CD4-positive, alpha-beta T cell treated with Interleukin-4 for 4 hours (primary cell): Measurements from ENCODE around the gene TFPI.
"Not testable (repeated sequence)": the region's sequence is repeated elsewhere in the genome, so short reads cannot be mapped to it uniquely, and the experiment has no call there.

Source experiments
- DNase-seq: peaks from one replicate; pipeline ENCODE4 v3.0.0-alpha.2; 2020

The TFPI gene

DNA sequence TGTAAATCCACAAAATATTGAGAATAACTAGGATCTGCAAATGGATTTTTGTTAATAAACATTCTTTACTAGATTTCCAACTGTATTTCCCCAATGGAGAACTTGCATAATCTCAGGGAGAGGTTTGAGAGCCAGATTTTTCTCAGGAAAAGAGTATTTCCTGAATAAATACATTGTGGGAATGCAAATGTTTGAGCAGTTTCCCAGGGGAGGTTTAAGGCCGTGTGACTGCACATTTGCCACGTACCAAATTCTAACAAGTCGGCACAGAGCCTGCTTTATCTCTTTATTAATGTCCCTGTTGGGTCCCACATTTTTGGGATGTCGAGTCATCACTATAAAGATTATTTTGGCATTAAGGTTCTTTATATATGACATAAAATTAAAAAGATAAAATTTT, 27.0 kb downstream of the TFPI start:
- no peak for DNase-seq

DNA sequence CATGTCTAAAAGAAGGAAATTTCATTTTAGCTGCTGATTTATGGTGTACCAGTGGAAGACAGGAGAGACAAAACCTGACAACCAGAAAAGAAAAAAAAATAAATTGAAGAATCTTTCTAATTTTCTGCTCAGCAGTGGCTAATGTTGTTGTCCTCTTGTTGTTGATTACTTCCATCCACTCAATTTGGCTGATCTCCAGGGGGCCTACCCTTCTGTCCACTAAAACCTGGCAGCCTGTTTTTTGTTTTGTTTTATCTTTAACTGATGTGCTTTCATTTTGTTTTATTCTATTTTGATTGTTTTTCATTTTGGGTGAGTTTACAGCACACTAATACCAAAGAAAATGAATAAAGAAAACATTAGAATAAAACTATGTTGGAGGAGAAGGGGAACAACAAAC, 27.4 kb downstream of the TFPI start:
- no peak for DNase-seq

DNA sequence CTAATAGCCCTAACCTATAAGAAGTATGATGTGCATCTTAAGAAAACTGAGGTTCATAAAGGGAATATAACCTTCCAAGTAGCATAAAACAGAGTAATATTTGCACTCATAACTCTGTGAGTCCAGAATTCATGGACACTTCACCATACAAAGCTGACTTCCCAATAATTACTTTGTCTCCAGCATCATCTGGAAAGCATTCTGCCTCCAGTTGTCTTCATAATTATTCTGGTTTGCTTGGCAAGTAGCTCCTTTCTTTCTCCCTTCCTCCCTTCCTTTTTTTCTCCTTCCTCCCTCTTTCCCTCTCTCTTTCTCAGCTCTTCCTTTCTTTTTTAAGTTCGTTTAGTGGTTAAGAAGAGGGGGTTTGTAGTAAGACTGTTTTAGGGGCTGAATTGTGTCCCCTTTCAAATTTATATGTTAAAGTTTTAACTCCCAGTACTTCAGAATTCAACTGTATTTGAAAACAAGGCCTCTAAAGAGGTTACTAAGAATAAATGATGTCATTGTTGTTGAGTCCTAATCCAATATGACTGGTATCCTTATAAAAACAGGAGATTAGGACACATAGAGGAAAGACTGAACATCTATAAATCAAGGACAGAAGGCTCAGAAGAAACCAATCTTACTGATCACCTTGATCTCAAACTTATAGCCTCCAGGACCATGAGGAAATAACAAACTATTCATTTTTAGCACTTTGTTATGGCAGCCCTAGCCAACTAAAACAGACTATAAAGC, 28.9 kb downstream of the TFPI start:
- DNase-seq, result no peak

GRCh38 chr2:187523325-187523724, 30.9 kb downstream of the TFPI start:
- DNase-seq, result no peak

GRCh38 chr2:187520121-187520624, 34.1 kb downstream of the TFPI start:
- no peak for DNase-seq

GRCh38 chr2:187519419-187520120, 34.7 kb downstream of the TFPI start:
- DNase-seq, result no peak

- not testable (repeated sequence) for DNase-seq
These were observed 36.4 kb downstream of the TFPI start for GRCh38 chr2:187517750-187518361.

DNA sequence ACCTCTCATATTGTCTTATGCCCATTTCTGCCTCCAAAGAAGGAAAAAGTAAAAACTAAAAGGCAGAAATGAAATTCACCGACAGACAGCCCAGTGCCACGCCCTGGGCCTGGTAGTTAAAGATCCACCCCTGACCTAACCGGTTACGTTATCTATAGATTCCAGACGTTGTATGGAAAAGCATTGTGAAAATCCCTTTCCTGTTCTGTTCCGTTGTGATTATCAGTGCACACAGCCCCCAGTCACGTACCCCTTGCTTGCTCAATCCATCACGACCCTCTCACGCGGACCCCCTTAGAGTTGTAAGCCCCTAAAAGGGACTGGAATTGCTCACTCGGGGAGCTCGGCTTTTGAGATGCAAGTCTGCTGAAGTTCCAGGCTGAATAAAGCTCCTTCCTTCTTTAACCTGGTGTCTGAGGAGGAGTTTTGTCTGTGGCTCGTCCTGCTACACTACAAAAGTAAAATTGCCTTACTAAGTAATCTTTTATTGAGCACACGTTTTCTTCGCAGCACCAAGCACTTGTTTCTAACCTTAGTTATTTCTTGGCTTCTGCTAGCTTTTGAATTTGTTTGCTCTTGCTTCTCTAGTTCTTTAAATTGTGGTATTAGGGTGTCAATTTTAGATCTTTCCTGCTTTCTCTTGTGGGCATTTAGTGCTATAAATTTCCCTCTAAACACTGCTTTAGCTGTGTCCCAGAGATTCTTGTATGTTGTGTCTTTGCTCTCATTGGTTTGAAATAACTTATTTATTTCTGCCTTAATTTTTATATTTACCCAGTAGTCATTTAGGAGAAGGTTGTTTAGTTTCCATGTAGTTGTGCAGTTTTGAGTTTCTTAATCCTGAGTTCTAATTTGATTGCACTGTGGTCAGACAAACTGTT, 37.4 kb downstream of the TFPI start:
- DNase-seq, result not testable (repeated sequence)

- DNase-seq, result no peak
These were observed 39.3 kb downstream of the TFPI start for GRCh38 chr2:187514930-187515329.

DNA sequence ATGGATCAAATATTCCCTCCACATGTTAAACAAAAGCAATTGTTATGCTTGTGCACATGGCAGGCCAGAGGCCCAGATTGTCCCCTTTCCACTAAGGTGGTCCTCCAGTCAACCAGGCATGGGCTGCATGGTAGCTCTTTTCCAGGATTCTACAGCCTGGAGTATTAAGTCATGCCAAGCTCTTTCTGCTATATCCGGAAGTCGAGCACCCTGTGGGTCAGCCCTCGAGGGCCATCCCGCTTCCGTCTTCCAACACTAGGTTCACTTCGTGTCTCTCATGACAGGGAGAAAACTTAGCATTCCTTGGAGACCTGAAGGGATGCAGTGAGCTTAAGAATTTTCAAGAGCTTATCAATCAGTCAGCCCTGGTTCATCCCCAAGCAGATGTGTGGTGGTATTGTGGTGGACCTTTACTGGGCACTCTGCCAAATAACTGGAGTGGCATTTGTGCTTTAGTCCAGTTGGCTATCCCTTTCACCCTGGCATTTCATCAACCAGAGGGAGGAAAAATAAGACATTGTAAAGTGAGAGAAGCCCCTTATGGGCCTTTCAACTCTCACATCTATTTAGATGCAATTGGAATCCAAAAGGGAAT, 39.9 kb downstream of the TFPI start:
- not testable (repeated sequence) for DNase-seq

DNA sequence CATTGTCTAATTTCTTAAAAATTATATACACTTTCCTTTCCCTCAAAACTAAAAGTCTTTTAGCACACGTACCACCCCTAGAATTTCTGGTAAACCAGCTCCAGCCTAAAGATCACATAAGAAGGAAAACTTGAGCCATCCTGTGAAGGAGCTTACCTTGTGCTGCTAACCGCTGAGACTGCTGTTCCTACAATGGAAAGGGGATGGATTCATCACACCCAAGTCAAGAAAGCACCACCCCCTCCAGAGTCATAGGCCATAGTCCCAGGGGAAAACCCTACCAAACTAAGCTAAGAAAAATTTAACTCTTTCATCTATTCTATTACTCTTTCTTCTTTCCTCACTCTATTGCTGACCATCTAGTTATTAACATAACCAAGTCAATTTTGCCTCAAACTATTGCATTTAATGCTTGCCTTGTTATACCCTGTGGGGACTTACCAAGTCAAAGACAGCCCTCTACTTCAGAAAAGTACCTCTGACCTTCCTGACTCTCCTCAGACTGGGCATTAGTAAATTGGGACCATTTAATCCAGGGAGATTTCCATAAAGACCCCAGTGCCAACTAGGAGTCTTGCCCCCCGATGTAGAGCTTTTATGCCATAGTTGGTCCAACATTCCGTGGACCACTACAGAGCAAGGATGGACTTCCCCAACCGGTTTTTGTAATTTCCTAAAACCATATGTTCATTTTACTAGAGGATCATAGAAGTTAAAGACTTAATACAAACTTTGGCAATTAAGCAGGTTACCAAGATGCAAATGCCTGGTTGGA, 40.6 kb downstream of the TFPI start:
- DNase-seq, result not testable (repeated sequence)

DNA sequence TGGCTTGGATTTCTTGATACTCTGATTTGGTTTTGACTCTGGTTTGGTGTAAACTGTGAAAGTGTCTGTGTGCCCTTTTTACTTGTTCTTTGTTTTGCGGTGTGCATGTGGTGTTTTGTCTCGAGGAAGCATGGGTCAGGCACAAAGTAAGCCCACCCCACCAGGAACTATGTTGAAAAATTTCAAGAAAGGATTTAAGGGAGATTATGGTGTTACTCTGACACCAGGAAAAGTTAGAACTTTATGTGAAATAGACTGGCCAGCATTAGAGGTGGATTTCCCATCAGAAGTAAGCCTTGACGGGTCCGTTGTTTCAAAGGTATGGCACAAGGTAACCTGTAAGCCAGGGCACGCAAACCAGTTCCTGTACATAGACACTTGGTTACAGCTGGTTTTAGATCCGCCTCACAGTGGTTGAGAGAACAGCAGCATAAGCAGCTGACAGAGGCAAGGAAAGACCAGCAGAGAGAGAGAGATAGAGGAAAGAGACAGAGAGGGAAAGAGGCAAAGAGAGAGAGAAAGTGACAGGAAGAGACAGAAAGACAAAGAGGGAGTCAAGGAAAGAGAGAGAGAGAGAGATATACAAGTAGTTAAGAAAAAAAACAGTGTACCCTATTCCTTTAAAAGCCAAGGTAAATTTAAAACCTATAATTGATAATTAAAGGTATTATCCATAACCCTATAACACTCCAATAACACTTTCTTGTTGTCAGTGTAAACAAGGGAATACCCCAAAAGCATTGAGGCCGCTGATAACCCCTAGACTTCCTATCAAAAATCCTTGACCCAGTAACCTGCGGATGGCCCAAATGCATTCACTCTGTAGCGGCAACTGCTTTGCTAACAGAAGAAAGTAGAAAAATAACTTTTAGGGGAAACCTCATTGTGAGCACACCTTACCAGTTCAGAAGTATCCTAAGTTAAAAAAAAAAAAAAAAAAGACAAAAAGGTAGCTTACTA, 42.6 kb downstream of the TFPI start:
- no peak for DNase-seq

DNA sequence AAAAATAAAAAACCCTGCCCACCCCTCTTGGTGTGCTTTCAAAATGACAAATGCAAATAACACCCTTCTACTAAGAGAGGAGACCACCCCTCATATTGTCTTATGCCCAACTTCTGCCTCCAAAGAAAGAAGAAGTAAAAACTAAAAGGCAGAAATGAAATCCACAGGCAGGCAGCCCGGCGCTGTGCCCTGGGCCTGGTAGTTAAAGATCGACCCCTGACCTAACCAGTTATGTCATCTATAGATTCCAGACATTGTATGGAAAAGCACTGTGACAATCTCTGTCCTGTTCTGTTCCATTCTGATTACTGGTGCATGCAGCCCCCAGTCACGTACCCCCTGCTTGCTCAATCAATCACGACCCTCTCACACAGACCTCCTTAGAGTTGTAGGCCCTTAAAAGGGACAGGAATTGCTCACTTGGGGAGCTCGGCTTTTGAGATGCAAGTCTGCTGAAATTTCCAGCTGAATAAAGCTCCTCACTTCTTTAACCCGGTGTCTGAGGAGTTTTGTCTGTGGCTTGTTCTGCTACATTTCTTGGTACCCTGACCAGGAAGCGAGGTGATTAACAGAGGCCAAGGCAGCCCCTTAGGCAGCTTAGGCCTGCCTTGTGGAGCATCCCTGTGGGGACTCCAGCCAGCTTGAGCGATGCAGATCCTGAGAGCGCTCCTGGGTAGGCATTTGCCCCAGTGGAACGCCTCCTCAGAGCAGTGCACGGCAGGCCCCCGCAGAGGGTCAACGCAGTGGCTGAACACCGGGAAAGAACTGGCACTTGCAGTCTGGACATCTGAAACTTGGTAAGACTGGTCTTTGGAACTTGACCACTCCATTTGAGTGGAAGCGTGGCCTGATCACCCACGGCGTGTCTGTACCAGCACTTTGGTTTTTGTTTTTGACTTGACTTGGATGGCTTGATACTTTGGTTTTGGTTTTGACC, 43.5 kb downstream of the TFPI start:
- DNase-seq, result not testable (repeated sequence)

DNA sequence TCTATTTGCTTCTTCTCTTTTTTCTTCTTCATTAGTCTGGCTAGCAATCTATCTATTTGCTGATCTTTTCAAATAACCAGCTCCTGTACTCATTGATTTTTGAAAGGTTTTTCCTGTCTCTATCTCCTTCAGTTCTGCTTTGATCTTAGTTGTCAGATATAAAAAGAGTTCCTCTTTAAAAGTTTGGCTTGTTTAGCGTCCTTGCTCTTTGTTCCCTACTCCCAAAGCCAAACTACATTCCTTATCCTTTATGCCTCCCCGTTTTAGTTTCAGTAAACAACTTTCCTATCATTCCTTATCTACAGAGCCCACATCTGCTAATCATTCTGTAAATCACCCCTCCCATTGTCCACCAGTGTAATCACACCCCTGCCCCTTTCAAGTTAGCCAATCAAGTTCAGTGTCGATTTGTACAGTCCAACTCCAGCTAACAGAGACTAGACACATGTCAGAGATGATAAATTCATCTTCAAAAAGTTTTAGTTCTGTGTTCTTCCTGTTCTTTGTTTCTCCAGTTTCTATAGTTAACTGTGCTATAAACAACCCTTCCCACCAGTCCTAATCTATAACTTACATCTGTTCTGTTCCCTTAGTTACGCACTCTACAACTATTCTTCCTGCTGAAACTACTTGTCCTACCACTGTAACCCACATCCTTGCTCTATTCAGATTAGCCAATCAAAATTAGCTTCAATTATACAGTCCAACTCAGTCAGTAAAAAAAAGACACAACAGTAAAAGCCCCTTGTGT, 44.4 kb downstream of the TFPI start:
- no peak for DNase-seq

DNA sequence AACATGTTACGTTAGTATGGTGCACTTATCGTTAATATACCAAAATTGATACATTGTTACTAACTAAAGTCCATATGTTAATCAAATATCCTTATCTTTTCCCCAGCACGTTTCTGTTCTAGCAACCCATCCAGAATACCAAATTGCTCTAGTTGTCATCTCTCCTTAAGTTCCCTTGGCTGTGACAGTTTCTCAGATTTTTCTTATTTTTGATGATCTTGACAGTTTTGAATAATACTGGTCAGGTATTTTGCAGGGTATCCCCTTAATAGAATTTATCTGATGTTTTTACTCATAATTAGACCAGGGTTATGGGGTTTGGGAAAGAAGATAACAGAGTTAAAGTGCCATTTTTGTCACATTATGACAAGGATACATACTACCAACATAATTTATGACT, 47.8 kb downstream of the TFPI start:
- no peak for DNase-seq

GRCh38 chr2:187505065-187505672, 49.1 kb downstream of the TFPI start:
- no peak for DNase-seq

GRCh38 chr2:187504312-187504921, 49.8 kb downstream of the TFPI start:
- DNase-seq, result no peak

- no peak for DNase-seq
These were observed 50.5 kb downstream of the TFPI start for GRCh38 chr2:187503700-187504099.
